ENCODE results near the gene COL6A2.
"Not testable (repeated sequence)": the region's sequence is repeated elsewhere in the genome, so short reads cannot be mapped to it uniquely, and the experiment has no call there.

COL6A2 gene

GRCh38 chr21:46079352-46080170 is 18.4 kb upstream of the COL6A2 start:
- no peak for DNase-seq

GRCh38 chr21:46080171-46081021 is 17.5 kb upstream of the COL6A2 start:
- DNase-seq: no peak

- no peak for DNase-seq
Observed at GRCh38 chr21:46081022-46081861, 16.7 kb upstream of the COL6A2 start.

GRCh38 chr21:46081862-46082712 is 15.8 kb upstream of the COL6A2 start:
- DNase-seq: no peak

- DNase-seq: no peak
Observed at GRCh38 chr21:46082713-46082962, 15.3 kb upstream of the COL6A2 start.

GRCh38 chr21:46082963-46083790 is 14.7 kb upstream of the COL6A2 start:
- no peak for DNase-seq

- no peak for DNase-seq
Observed at GRCh38 chr21:46083791-46084561, 13.9 kb upstream of the COL6A2 start.

- DNase-seq: no peak
Observed at GRCh38 chr21:46084709-46085108, 13.2 kb upstream of the COL6A2 start.

GRCh38 chr21:46085259-46085658 is 12.7 kb upstream of the COL6A2 start:
- not testable (repeated sequence) for DNase-seq

- no peak for DNase-seq
Observed at GRCh38 chr21:46087641-46088040, 10.3 kb upstream of the COL6A2 start.

GRCh38 chr21:46088189-46088588 is 9.7 kb upstream of the COL6A2 start:
- no peak for DNase-seq

GRCh38 chr21:46089285-46089684 is 8.6 kb upstream of the COL6A2 start:
- no peak for DNase-seq

GRCh38 chr21:46091118-46091517 is 6.8 kb upstream of the COL6A2 start:
- DNase-seq: no peak

- no peak for DNase-seq
Observed at GRCh38 chr21:46091631-46092025, 6.3 kb upstream of the COL6A2 start.

- DNase-seq: no peak
Observed at GRCh38 chr21:46092026-46092764, 5.7 kb upstream of the COL6A2 start.

- DNase-seq: no peak
Observed at GRCh38 chr21:46092811-46093667, 4.9 kb upstream of the COL6A2 start.

GRCh38 chr21:46093668-46094400 is 4.1 kb upstream of the COL6A2 start:
- no peak for DNase-seq

GRCh38 chr21:46094401-46095082 is 3.4 kb upstream of the COL6A2 start:
- DNase-seq: no peak

All from NCI-H2107 (cell line).